ENCODE data around the gene TAF4B. TPM values are rescaled to one million over a fixed set of nuclear protein-coding genes. Genes with fewer than 3 reads are reported as not detected.

The TAF4B gene
- total and polyA plus RNA-seq, 9 of the 15 experiments (the other 6 are each of a cell fraction or from before 2014, with no cell fraction given), result 4.5 to 25.3 (median 20.5) TPM

GRCh38 chr18:26435415-26436095 is 209.3 kb downstream of the TAF4B start (continued):
- TF ChIP-seq ZNF740 (CRISPR knock-in tag; IDR thresholded peaks at IDR 0.05), result no peak
- no peak for TF ChIP-seq ZNF740 (tag; IDR thresholded peaks at IDR 0.05)
- no peak for TF ChIP-seq TCF7 (IDR thresholded peaks at IDR 0.05; ENCODE audit: borderline replicate concordance)
- TF ChIP-seq ZNF780A (CRISPR knock-in tag; IDR thresholded peaks at IDR 0.05), result no peak
- TF ChIP-seq RBM15 (IDR thresholded peaks at IDR 0.05; ENCODE audit: insufficient read depth, low read length), result no peak

- intact Hi-C loops (cut with micrococcal nuclease), result no loop called here
- TF ChIP-seq GABPA (tag; conservative IDR thresholded peaks at IDR 0.05; ENCODE audit: low read depth) (no peak), ATF3 (IDR thresholded peaks at IDR 0.05) (peak; percentile 27; the same call in 1 of the 2 replicates), ATF3 (CRISPR knock-in tag; conservative IDR thresholded peaks at IDR 0.05) (no peak), SIX5 (IDR thresholded peaks at IDR 0.05; ENCODE audit: borderline replicate concordance in 1 of 2, insufficient read depth in 1 of 2, low read depth in 1 of 2, low read length in 2 of 2) (no peak), CEBPG (CRISPR knock-in tag; IDR thresholded peaks at IDR 0.05) (no peak), CEBPG (tag; conservative IDR thresholded peaks at IDR 0.05 in 1 of 2, IDR thresholded peaks at IDR 0.05 in 1 of 2) (peak in 1 of 2 experiments; percentile 77; a peak in 2 of 4 replicates)
- Histone ChIP-seq H3K4me2 (ENCODE audit: insufficient read depth, low read length) (no peak overlapping the region), H3K36me3 (ENCODE audit: control insufficient read depth, insufficient read depth, low read length) (no peaks in the 10 kb centered on the region), H3K9me3 (replicated peaks; ENCODE audit: control insufficient read depth, insufficient read depth, low read depth, low read length) (no peaks in the 10 kb centered on the region), H2AFZ (ENCODE audit: low read depth, low read length) (no peak overlapping the region), H3K4me3 (no peak overlapping the region), H3K27me3 (ENCODE audit: control insufficient read depth in 2 of 2, insufficient read depth in 2 of 2, low read length in 2 of 2) (peaks cover 3 to 18% of the 10 kb centered on the region in 2 experiments; a peak in 4 of 5 replicates), H3K4me1 (replicated peaks in 1 of 2; ENCODE audit: control insufficient read depth in 2 of 2, insufficient read depth in 2 of 2, low read length in 2 of 2) (no peaks in the 10 kb centered on the region), H3K9me1 (ENCODE audit: control insufficient read depth, insufficient read depth, low read length) (no peaks in the 10 kb centered on the region), H4K20me1 (replicated peaks; ENCODE audit: control insufficient read depth, insufficient read depth, low read length) (no peaks in the 10 kb centered on the region), H3K9ac (ENCODE audit: insufficient read depth in 1 of 2, low read depth in 2 of 2, low read length in 2 of 2) (no peak overlapping the region), H3K27ac (ENCODE audit: extremely low read depth, low read depth, low read length) (no peak overlapping the region), H3K79me2 (ENCODE audit: control insufficient read depth, insufficient read depth, low read length) (no peaks in the 10 kb centered on the region)
- 1% methylated on average over 11 of the region's 11 CpGs for WGBS (ENCODE audit: insufficient coverage, low coverage, missing lambda C conversion rate)
- POLR2A ChIA-PET, result interaction anchor here (1.6 kb wide), 1 partner anchor 12 kb away, joined by 3 read pairs; no protein-coding TSS in a partner anchor
- CTCF ChIA-PET (ENCODE audit: low intra/inter-chr PET ratio), result no interaction called here
- ATAC-seq (no peak), FAIRE-seq (no peak), DNase-seq (ENCODE audit: extremely low read depth in 1 of 4, low spot score in 3 of 4) (no peak)
- BruUV-seq (replicated peaks), result no TSS peak
- in situ Hi-C loops (cut with MboI), result no loop called here
Observed at GRCh38 chr18:26436176-26437051, 210.2 kb downstream of the TAF4B start.
